Stimulated activated CD4-positive, alpha-beta T cell treated with anti-CD3 and anti-CD28 coated beads, TNF-alpha, amount 100 ng/mL, for 4 hours (primary cell): ENCODE data around the gene PCNX1.

ENCODE experiments used
- DNase-seq, 3 experiments: peaks; one replicate each; pipeline ENCODE4 v3.0.0-alpha.2; 2020; ENCODE audit warnings: low read depth in 3 of 3

The PCNX1 gene

GRCh38 chr14:70957710-70958109 is 50.5 kb downstream of the PCNX1 start:
- DNase-seq = no peak

DNA sequence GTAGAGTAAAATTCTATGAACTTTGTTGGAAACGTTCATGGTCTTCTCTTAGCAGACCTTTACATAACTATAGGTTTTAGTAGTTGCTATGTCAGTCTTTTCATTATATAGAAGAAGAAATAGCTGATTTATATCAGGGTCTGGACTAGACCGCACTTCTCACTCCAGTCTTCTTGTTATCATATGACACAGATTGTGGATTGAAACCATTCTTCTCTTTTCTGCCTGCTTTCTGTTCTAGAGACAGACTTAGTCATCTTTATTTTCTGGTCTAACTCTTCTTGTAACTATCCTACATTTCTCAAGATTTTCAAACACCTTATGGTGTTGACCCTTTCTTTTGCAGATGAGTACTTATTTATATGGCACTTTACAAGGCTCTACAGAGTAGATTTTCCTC is 55.7 kb downstream of the PCNX1 start:
- DNase-seq = no peak

- no peak for DNase-seq
Observed at GRCh38 chr14:70964492-70964891, 57.2 kb downstream of the PCNX1 start.

- no peak for DNase-seq
Observed at GRCh38 chr14:70971560-70971959, 64.3 kb downstream of the PCNX1 start.

- peak; percentile 61 to 78 (median 61) for DNase-seq
Observed at GRCh38 chr14:70972107-70972976, 65.1 kb downstream of the PCNX1 start.

- DNase-seq = no peak
Observed at GRCh38 chr14:70976591-70976990, 69.3 kb downstream of the PCNX1 start.

DNA sequence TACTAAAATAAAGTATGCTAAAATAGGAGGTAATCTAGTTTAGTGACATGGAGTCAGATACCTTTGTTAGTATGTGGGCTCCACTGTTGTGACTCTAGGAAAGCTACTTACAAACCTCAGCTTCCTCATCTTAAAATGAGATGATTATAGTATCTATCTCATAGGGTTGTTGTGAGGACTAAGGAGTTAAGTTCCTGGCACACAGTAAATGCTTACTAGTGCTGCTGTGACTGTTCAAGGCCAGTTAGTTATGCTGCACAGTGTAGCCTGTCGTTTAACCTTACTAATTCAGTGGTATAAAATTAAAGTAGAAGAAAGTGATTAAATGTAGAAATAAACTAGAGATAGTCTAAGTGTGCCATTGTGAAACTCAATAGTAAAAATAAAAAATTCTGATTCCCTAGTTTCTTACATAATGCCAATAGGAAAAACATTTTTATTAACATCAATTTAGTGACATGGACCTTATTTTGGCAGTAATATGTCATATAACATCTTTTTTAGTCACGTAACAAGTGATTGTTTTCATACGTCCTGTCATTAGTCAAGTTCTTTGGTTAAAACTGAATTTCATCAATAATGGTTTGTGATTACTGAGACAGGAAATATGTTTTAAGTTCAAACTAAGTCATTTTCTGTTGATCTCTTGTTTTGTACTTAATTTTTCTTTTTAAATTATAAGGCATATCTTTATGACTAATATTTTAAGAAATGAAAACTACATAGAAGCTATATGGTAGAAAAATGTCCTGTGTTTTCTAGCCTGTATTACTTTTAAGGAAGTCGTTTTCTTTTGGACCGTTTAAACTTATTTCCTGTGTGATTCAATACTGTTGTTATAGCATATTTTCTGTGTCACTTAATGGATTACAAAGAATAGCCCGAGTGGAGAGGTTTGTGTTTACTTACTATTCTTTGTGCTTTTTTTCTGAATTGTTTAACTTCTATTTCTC is 74.0 kb downstream of the PCNX1 start:
- no peak for DNase-seq

GRCh38 chr14:70982200-70982599 is 74.9 kb downstream of the PCNX1 start:
- no peak for DNase-seq

GRCh38 chr14:70987041-70987440 is 79.8 kb downstream of the PCNX1 start:
- no peak for DNase-seq

GRCh38 chr14:70988452-70988851 is 81.2 kb downstream of the PCNX1 start:
- no peak for DNase-seq

DNA sequence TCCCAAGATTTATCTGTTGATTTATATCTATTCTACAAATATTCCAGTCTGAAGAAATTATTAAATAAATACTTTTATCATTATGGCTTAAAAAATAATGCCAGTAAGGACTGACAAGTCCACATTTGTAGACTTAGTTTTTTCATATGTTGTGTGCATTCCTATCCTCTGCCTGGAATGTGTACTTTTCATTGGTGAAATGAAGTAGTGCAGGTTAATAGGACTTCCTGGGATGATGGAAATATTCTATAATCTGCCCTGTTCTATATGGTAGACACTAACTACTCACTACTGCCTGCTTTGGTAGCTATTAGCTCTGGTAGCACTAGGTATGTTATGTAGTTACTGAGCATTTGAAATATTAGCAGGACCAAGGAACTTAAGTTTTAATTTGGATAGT is 86.7 kb downstream of the PCNX1 start:
- DNase-seq = no peak

GRCh38 chr14:70995211-70995610 is 88.0 kb downstream of the PCNX1 start:
- no peak for DNase-seq

DNA sequence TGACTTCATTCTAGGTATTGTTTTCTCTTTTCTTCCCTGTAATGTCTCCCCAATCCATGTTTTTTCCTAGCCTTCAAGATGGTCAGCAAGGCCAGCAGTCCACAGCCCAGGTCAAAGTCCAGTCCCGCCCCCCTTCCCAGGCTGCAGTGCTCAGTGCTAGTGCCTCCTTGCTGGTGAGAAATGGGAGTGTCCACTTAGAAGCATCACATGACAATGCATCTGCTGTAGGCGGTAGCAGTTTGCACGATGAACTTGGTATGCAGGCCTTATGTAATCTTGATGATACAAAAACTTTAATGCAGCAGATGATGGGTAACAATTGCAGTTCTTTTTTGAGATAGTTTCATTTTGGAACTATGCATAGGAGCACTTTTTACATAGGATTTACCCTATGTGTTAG is 88.4 kb downstream of the PCNX1 start:
- no peak for DNase-seq

GRCh38 chr14:70999117-70999516 is 91.9 kb downstream of the PCNX1 start:
- no peak for DNase-seq

- DNase-seq = no peak
Observed at GRCh38 chr14:71000091-71000490, 92.8 kb downstream of the PCNX1 start.

- no peak for DNase-seq
Observed at GRCh38 chr14:71001742-71002141, 94.5 kb downstream of the PCNX1 start.

DNA sequence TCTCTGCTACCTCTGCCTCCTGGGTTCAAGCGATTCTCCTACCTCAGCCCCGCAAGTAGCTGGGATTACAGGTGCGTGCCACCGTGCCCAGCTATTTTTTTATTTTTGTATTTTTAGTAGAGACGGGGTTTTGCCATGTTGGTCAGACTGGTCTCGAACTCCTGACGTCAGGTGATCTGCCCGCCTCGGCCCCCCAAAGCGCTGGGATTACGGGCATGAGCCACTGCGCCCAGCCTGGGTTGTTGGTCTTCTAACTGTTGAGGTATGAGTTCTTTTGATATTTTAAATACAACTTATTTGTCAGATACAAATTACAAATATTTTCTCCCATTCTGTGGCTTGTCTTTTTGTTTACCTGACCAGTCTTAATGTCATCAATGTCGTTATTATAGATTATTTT is 95.9 kb downstream of the PCNX1 start:
- no peak for DNase-seq

DNA sequence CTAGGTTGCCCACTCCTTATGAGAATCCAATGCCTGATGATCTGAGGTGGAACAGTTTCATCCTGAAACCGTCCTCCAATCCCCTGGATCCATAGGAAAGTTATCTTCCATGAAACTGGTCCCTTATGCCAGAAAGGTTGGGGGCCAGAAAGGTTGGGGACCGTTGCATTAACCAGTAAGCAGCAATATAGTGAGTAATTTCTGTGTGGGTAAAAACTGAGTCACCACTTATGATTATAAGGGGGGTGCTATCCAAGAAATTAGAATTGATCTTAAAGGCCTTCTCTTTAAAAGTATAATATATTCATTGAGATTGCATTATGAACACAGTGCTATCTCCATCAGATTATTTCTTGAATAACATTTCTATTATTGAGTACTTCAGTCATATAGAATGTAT is 97.2 kb downstream of the PCNX1 start:
- DNase-seq = no peak

- no peak for DNase-seq
Observed at GRCh38 chr14:71005076-71005475, 97.8 kb downstream of the PCNX1 start.

GRCh38 chr14:71006200-71006563 is 98.9 kb downstream of the PCNX1 start:
- DNase-seq = no peak

GRCh38 chr14:71011479-71011878 is 104.2 kb downstream of the PCNX1 start:
- no peak for DNase-seq

GRCh38 chr14:71012888-71013287 is 105.6 kb downstream of the PCNX1 start:
- DNase-seq = no peak
